HG03520 (cell line): Measurements from ENCODE around the gene CRELD1.
A peak's percentile ranks its signal among the peaks of the same experiment; 100 is the strongest.

ENCODE experiments used
- ATAC-seq: cut with Tn5 transposase; IDR thresholded peaks from one replicate; pipeline ENCODE4 v1.9.1; 2021; ENCODE audit warnings: mild to moderate bottlenecking, moderate library complexity; ENCODE audit not compliant: unreplicated experiment

CRELD1 gene

DNA sequence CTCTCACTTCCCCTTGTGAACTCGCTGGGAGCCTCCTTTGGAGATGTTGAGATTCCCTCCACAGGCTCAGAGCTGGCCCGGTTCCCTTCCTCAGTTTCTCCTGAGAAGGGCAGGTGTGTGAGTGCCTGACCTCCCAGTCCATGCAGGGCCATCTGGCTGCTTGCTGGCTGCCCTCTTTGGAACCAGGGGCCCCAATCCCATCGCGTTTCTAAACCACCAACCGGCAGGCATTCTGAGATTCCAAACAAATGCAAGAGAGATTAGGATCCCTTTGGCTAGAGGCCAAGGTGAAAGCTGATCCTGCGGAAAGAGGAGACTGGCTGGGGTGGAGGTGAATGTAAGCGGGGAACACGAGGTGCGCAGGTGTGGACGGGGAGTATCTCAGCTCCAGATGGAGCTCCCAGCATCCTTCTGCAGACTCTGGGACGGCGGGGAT lies 21.5 kb downstream of the CRELD1 start:
- ATAC-seq, result no peak

DNA sequence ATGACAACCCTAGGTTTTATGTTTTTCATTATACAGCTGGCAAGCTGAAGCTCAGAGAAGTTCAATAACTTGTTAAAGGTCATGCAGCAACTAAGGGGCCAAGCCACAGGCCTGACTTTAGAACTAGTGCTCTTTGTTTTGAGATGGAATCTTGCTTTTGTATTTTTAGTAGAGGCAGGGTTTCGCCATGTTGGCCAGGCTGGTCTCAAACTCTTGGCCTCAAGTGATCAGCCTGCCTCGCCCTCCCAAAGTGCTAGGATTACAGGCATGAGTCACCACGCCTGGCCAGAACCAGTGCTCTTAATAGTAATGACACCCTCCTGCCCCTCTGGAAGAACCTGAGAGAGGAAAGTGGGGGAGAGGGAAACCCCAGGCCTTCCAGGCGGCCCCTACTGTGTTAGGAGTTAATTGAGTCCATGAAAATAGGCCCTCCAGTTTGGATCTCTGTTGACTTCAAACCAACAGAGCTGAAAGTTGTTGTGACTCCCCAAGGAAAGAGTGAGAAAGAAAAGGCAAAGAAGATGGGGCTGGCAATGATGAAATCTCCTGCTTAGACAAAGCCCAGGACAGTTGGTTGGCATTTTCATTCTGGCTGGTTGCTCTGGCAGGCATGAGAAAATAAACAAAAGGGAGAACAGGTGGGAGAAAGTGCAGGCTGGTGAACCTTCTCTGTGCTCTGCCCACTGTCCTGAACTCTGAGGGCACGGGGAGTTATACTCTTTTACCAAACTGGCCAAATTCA lies 22.1 kb downstream of the CRELD1 start:
- ATAC-seq, result no peak

DNA sequence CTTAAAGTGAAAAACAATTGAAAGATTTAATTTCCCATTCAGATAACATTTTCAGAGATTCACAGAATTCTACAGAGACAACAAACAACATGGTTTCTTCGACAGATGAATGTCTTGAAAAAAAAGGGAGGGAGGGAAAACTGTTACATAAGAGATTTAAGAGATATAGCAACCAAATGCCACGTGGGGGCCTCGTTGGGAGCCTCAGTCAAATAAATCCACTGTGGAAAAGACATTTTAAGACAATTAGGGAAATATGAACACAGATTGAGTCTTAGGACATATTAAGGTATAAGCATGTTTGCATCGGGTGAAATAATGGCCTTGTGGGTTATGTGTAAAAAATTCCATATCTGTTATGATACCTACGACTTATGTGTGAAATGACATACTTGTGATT lies 23.6 kb downstream of the CRELD1 start:
- no peak for ATAC-seq

DNA sequence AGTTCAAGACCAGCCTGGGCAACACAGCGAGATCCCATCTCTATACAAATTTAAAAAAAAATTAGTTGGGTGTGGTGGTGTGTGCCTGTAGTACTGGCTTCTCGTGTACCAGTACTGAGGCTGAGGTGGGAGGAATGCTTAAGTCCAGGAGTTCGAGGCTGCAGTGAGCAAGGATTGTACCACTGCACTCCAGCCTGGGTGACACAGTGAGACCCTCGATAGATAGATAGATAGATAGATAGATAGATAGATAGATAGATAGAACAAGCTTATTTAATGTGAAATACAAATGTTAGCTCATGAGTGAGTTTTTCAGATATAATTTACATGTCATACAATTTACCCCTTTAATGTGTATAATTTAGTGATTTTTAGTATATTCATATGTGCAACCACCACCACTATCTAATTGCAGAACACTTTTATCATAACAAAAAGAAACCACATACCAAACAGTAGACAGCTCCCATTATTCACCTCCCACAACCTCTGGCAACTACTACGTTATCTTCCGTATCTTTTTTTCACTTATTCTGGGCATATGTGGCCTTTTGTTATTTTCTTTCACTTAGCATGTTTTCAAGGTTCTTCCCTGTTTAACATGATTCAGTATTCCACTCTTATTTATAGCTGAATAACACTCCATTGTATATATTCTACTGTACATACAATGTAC lies 31.7 kb downstream of the CRELD1 start:
- no peak for ATAC-seq

DNA sequence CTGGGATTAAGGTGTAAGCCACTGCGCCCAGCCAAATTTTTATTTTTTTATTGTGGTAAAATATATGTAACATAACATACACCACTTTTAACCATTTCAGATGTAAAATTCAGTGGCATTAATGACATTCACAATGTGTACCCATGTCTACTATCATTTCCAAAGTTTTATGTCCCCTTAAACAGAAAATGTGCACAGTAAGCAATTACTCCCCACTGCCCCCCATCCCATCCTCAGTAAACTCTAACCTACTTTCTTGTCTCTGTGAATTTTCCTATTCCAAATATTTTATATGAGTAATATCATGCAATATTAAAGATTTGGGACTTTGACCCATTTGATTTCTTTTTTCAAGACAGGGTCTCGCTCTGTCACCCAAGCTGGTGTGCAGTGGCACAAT lies 33.2 kb downstream of the CRELD1 start:
- no peak for ATAC-seq

DNA sequence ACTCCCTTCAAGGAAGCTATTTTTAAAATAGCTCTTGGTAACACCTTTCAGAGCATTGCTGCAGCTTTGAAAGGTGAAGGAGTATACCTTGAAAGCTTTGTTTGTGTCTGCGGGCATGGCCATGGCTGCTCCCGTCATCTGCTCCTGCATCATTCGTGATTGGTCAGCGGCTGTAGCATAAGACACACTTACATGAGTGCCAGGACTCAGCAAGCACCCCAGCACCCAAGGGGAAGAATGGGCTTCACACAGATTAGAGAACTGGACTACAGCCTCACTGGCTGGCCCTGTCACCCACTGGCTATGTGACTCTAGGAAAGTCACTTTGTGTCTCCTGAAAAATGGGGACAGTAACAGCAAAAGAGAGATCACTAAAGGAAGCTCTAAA lies 36.0 kb downstream of the CRELD1 start:
- no peak for ATAC-seq

DNA sequence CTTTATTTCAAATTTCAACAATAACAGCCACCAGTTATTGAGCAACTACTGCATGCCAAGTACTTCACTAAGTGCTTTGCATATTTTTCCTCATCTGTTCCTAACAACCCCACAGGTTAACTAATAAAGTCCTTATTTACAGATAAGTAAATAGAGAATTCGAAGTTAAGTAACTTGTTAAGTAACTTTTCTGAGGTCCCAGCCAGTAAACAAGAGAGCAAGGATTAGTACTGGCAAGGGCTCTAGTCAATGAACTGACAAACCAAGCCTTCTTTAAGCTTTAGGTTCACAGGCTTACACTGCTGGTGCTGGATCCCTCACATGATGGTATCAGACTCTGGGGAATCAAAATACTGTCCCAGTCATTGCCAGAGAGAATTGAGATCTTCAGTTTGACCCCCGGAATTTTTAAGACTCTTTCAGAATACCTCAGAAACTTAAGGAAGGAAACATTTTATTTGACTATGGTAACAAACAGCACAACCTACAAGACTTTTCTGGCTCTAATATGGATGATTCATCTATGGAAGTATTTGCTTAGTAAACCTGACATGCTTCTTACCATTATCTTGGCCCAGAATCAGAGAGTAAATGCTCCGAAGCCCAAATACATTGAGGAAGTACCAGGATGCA lies 36.5 kb downstream of the CRELD1 start:
- no peak for ATAC-seq

DNA sequence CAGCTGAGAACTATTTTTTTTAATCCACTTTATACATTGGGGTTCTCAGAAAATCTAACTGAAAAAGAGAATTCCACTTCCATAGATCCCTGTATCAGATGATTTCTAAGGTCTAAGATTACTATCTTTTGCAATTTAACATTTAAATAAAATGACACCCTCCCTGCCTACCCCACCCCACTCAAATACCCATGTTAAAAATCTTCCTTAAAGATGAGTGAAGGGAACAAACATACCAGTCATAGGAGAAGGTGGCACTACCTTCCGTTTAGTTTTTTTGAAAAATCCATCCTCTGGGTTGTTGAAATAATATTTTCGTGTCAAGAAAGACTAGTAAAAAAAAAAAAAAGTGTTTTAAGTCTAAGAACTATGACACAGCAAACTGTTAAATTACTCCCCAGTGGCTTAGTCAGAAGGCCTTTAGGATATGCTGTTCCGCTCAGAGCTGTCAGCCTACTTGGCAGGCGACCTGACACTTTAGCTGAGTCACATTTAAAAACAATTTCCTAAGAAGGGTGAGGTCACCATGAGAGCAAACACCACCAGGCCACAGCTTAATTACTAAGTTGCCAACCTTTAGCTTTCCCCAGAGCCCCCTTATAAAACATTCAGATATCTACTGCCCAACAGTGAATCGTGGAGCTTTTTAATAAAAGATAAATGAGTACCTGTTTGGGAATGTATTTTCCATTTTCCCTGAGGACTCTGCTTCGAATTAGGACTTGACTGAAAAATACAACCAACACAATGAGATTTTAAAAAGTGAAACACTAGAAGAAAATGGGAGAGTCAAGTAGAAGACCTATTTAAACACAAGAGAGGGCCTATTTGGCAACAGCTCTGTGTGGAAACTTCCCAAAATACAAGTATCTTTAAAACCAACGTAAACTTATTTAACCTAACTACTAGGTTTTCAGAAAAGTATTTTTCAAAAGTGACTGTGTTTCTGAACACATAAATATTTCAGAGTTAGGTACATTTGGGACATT lies 43.4 kb downstream of the CRELD1 start:
- no peak for ATAC-seq

DNA sequence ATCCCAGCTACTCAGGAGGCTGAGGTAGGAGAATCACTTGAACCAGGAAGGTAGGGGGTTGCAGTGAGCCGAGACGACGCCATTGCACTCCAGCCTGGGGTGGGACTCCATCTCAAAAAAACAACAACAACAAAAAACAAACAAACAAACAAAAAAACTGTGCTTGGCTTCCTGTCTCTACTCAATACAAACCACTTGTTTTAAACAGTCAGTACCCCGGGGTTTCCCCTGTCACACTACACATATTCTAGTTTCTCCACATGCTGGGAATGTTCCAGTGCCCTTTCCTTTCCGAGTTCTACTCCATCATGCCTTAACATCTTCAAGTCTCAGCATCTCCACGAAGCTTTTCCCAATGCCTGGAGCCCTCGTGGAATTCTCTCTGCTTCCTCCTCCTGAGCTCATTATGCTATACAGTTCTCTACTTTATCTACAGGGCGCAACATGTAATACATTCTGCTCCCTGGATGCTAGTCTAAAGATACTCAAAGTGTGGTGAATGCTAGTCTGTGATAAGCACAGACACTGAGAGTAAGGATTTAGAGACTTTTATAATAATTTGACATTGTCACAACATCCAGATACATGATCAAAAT lies 45.2 kb downstream of the CRELD1 start:
- ATAC-seq, result no peak

DNA sequence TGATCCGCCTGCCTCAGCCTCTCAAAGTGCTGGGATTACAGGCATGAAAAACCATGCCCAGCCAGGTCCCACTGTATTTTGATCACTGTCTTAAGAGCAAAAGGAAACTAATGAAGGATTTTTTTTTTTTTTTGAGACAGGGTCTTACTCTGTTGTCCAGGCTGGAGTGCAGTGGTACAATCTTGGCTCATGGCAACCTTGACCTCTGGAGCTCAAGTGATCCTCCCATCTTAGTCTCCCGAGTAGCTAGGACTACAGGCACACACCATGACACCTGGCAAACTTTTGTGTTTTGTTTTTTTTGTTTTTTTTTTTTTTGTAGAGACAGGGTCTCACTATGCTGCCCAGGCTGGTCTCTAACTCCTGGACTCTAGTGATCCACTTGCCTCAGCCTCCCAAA lies 46.6 kb downstream of the CRELD1 start:
- no peak for ATAC-seq

DNA sequence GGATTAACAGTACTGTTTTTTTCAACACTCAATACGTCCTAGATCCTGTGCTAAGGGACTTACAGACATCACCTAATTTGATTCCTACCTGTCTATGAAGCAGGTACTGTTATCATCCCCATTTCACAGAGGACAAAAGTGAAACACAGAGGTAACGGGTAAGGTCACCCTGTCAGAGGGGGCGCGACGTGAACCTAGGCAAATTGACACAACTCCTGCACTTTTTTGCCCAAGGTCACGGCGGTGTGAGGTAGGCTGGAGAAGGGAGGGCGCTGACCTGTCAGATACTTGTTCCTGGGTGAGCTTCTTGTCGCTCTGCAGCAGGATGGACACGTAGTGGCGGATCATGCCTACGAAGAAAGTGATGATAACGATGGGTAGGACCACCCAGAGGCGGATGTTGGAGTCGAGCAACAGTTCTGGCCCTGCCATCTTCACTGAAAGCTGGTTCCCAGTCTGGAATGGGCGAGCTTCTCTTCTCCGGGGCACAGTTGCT lies 52.6 kb downstream of the CRELD1 start:
- peak; percentile 32 for ATAC-seq

DNA sequence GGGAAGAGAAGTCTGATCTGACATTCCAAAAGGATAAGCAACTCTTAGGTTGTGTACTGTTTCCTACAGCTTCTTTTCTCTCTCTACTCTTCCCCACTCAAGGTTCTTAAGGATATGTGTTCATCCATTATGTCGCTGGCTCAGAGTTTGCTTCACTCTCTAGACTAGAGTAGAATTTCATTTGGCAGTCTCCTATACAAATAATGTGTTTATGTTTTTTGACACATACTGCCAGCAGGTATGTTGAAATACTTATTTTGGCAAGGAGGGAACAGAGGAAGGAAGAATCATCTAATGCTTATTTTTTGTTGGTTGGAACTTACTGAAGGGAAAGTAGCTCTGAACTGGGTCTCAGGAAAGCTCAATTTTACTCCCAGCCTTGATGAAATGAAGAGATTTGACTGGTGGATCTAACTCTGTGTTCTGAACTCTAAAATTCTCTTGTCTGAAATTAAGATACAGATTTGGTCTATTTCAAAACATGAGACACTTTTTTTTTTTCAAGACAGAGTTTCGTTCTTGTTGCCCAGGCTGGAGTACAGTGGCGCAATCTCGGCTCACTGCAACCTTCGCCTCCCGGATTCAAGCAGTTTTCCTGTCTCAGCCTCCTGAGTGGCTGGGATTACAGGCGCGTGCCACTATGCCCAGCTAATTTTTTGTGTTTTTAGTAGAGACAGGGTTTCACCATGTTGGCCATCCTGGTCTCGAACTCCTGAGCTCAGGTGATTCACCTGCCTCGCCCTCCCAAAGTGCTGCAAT lies 60.6 kb downstream of the CRELD1 start:
- ATAC-seq, result no peak
